Astrocyte of the spinal cord (primary cell): Measurements from ENCODE around the gene STARD9.

Source experiments
- DNase-seq: peaks from one replicate; pipeline ENCODE4 v3.0.0; 2011; ENCODE audit warnings: low read depth, low spot score
- H3K4me3 ChIP-seq: 2 replicates; pipeline ENCODE4 v1.5.1; 2011; ENCODE audit warnings: low read depth, mild to moderate bottlenecking, low read length, moderate library complexity
- CTCF ChIP-seq: IDR thresholded peaks from 2 replicates; pipeline ENCODE4 v1.5.1; 2012; ENCODE audit warnings: low read depth, mild to moderate bottlenecking, low read length, inconsistent platforms
- in situ Hi-C: cut with HindIII; loops from 2 replicates; pipeline ENCODE4 v1.10.0; 2017; ENCODE audit warnings: low sequenced_read_pairs

The STARD9 gene

GRCh38 chr15:42729409-42729808 is 154.0 kb downstream of the STARD9 start:
- no peak for TF ChIP-seq CTCF
- in situ Hi-C loops = no loop called here
- DNase-seq = no peak
- no peak overlapping the region for H3K4me3 ChIP-seq

- no peak for DNase-seq
- no peak overlapping the region for H3K4me3 ChIP-seq
- TF ChIP-seq CTCF = no peak
- in situ Hi-C loops = no loop called here
Observed at GRCh38 chr15:42730135-42730534, 154.7 kb downstream of the STARD9 start.

GRCh38 chr15:42730536-42730935 is 155.1 kb downstream of the STARD9 start:
- TF ChIP-seq CTCF = no peak
- in situ Hi-C loops = no loop called here
- no peak overlapping the region for H3K4me3 ChIP-seq
- no peak for DNase-seq

- TF ChIP-seq CTCF = no peak
- no peak overlapping the region for H3K4me3 ChIP-seq
- no peak for DNase-seq
- in situ Hi-C loops = no loop called here
Observed at GRCh38 chr15:42731461-42731860, 156.1 kb downstream of the STARD9 start.

- no peak overlapping the region for H3K4me3 ChIP-seq
- no peak for TF ChIP-seq CTCF
- in situ Hi-C loops = no loop called here
- DNase-seq = no peak
Observed at GRCh38 chr15:42732095-42732827, 156.9 kb downstream of the STARD9 start.

- DNase-seq = no peak
- TF ChIP-seq CTCF = no peak
- in situ Hi-C loops = no loop called here
- no peak overlapping the region for H3K4me3 ChIP-seq
Observed at GRCh38 chr15:42733027-42733426, 157.6 kb downstream of the STARD9 start.
